Stimulated activated CD8-positive, alpha-beta memory T cell treated with anti-CD3 and anti-CD28 coated beads, Interleukin-15, amount 100 ng/mL, for 4 hours (primary cell): ENCODE results near the gene H19.

Experiments used
- DNase-seq, 2 donors: peaks; one replicate each; pipeline ENCODE4 v3.0.0-alpha.2; 2020; ENCODE audit warnings: low read depth in 2 of 2

H19 gene

DNA sequence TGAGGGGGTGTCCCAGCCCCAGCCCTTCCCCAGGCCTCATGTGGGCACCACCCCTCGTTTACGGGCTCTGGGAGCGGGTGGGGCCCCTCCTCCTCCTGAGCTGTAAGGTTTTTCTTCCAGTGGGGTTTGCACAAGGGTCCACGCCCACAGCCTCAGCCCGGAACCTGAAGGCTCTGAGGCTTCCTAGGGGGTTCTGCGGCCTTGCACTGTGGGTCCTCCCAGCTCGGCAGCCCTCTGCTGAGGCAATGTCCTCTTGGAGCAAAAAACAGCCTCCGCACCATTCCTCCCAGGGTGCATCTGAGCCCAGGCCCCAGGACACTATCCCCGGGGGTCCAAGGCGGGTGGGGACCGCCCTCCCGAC lies 14.1 kb downstream of the H19 start:
- no peak for DNase-seq

DNA sequence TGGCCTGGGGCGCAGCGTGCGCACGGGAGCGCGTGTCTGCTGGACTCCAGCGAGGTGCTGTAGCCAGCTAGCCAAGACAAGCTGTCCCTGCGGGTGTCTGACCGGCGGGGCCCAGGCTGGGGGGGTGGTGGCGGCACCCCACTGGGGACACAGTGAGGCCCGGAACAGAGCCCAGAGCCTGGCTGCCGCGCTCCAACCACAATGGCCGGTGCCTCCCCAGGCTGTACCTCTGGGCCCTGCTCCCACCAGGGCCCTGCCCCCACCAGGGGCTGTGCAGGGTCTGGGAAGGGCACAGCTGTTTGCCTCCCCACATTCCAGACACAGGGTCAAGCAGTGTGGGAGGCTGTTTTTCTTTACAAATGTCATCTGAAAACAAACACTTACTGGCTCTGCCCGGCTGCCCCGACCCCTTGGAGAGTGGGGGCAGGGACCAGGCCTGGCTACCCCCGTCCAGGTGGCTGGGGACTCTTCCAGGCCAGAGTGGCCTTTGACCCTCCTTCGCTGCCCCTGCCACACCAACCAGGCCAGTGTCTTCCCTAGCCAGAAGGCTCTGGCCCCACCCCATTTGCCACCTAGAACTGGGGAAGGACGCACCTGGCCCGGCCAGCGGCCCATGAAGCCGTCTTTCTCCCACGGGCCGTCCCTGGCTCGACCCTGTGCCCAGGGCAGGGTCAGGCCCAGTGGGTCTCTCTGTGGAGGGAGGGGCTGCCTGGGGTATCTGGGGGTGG lies 14.6 kb downstream of the H19 start:
- no peak for DNase-seq

GRCh38 chr11:1979607-1980006 lies 18.0 kb downstream of the H19 start:
- no peak for DNase-seq

- DNase-seq, result no peak
These were observed 18.7 kb downstream of the H19 start for GRCh38 chr11:1978720-1979473.

DNA sequence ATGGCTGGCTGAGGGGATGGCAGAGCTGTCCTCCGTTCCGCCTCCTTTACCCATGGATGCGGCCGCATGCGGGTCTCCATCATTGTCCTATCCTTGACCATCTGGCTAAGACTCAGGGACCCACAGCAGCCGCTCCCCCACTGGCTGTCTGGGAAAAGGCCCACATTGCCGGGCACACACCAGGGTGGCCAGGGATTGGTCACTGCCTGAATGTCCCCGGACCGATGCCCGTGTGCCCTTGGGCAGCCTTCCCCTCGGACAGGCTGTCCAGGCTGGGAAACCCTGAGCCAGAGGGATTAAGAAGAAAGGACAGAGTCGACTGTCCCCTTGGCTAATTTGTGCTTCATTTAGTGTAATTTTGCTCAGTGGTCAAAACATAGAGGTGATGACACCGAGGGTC lies 22.5 kb downstream of the H19 start:
- DNase-seq, result no peak

- no peak for DNase-seq
These were observed 26.7 kb downstream of the H19 start for GRCh38 chr11:1970956-1971355.

DNA sequence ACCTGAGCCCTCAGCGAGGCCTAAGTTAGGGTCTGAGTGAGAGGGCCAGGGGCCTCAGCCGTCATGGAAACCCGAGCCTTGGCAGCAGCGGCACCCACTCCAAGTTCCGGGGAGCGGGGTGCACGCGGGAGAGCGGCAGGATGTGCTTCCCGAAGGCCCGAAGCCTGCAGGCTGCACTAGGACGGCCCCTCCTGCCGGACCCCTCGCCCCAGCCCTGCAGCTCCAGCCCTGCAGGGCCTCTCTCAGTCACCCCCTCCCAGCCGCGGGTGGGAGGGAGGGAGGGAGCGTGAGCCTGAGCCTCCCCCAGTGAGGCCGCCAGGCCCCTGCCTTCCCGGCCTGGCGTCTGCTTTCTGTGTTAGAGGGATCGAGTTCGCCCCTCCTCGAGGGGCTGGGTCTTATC lies 27.9 kb downstream of the H19 start:
- DNase-seq, result no peak

GRCh38 chr11:1969035-1969434 lies 28.6 kb downstream of the H19 start:
- DNase-seq, result no peak

GRCh38 chr11:1968454-1969002 lies 29.1 kb downstream of the H19 start:
- DNase-seq, result no peak

DNA sequence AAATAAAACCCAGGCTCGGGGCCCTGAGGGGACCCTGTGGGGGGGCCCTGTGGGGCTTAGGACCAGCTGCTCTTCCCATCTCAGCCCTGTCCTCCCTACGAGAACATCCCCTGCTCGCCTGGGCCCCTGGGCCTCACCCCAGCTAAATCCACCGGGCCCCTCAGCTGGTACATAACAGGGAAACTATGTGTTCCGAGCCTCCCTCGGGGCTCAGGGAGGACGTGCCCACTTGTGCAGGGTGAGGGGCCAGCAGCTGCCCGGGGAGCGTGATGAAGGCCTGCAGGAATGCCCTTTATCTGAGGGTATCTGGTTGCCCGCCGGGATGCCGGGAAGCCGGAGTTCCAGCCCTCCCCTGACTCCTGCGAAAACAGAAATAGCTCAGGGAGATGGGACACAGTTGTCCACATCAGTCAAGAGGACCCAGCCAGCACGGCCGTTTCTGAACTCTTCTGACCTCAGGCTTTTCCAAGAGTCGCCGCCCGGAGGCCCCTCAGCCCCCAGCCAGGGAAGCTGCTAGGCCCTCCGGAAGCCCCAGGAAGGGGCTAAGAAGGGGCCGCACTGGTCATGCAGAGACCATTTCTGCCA lies 29.9 kb downstream of the H19 start:
- no peak for DNase-seq

DNA sequence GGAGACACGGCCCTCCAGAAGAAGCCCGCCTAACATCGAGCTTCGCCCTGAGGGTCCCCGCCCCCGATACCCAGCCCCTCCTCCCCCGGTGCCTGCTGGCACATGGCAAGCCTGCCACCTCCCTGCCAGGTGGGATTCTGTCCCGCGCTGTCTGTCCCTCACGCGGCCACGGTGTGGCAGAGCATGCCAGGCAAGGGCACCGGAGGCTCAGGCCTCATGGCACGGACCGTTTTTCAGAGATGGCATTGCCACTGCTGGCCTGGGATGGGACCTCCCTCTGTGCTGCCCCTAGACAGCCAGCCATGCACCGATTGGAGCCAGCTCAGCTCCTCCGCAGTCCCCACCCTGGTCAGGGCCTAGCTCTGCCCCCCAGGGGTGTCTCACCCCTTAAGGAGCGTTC lies 31.1 kb downstream of the H19 start:
- DNase-seq, result no peak

GRCh38 chr11:1964955-1965354 lies 32.7 kb downstream of the H19 start:
- no peak for DNase-seq

- no peak for DNase-seq
These were observed 33.3 kb downstream of the H19 start for GRCh38 chr11:1964348-1964747.

GRCh38 chr11:1963864-1964263 lies 33.8 kb downstream of the H19 start:
- DNase-seq, result no peak

DNA sequence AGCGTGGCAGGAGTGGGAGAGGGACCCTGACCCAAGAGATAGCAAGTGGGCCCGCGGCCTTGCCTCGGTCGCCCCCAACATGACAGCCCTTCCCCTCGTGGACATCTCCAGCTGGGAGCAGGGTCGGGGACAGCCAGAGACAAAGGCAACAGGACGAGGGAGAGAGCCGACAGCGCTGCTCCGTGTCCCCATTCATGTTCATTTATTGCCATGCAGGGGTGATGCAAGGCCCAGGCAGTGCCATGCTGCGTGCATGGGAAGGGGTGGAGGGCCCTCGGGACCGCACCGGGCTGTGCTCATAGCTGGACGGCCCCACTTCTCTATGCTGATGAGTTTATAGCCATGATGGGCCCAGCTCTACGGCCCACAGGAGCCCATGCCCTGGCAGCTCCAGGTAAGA lies 37.9 kb downstream of the H19 start:
- no peak for DNase-seq

- no peak for DNase-seq
These were observed 39.3 kb downstream of the H19 start for GRCh38 chr11:1958367-1958766.

DNA sequence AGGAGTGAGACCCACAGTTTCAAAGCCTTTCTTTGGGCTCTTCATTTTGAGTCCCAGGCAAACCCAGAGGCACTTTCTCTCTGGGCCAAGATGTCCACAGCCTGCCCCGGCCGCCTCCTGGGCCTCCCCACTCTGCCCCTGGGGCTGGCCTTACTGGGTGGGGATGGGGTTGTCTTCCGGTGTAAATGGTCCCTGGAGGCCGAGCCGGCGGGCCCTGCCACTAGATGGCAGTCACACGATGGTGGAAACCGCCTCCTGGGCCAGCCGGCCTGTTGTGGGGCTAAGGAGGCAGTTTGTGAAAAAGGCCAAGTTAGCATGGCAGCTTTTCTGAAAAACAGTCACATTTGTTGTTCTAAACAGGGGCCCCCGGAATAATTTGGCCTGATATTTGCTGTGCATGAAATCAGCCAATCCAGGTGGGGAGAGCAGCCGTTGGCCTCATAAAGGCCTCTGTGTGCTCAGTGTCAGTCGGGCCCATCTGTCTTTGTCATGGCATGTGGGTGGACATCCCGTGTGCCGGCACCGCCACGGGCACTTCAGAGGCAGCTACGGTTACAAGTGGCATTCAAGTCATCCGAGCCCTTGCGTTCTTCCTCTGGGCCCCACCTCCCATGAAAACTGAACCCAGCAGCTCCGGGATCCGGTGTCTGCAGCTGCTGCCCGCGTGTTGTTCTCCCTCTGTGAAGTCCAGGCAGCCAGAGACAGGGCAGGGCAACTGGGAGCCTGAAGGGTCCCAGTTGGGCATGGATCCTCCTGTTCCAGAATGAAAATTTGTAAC lies 44.0 kb downstream of the H19 start:
- DNase-seq, result no peak

- DNase-seq, result no peak
These were observed 44.7 kb downstream of the H19 start for GRCh38 chr11:1952806-1953482.

GRCh38 chr11:1949922-1950321 lies 47.7 kb downstream of the H19 start:
- DNase-seq, result no peak

DNA sequence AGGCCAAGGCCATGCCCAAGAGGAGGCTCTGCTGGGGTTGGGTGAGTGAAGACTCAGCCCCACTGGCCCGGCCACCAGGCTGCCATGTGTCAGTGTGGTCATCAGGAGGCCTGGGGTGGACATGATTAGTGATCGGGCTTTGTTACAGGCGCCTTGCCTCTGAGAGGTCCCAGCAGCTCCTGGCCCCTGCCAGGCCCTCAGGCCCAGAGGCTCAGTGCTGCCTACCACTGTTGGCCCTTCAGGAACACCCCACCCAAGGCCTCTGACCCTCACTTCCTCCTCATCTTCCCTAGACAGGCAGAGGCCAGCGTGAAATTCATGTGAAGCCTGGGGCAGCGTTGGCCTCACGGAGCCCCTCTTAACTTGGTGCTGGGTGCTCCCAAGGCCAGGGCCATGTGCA lies 48.3 kb downstream of the H19 start:
- no peak for DNase-seq

GRCh38 chr11:1948389-1948788 lies 49.3 kb downstream of the H19 start:
- no peak for DNase-seq
